Endodermal cell (in vitro differentiated cells): Measurements from ENCODE around the gene PCNX1. TPM values are rescaled to one million over a fixed set of nuclear protein-coding genes. Genes with fewer than 3 reads are reported as not detected.

Source experiments
- DNase-seq: peaks from one replicate; pipeline ENCODE4 v3.0.0-alpha.2; 2017
- H3K27ac ChIP-seq: 2 replicates; pipeline ENCODE4 v1.5.1; 2013; ENCODE audit warnings: mild to moderate bottlenecking, low read depth, low read length, moderate library complexity
- H3K27me3 ChIP-seq: 2 replicates; pipeline ENCODE4 v1.6.1; 2013; ENCODE audit warnings: mild to moderate bottlenecking, low read length, moderate library complexity; ENCODE audit not compliant: insufficient read depth, control insufficient read depth, poor library complexity, severe bottlenecking
- H3K36me3 ChIP-seq: 2 replicates; pipeline ENCODE4 v1.7.0; 2013; ENCODE audit warnings: mild to moderate bottlenecking, low read length, moderate library complexity; ENCODE audit not compliant: control insufficient read depth, insufficient read depth
- H3K4me1 ChIP-seq: one replicate; pipeline ENCODE4 v1.7.0; 2013; ENCODE audit warnings: low read length; ENCODE audit not compliant: control insufficient read depth, insufficient read depth
- H3K4me3 ChIP-seq: 2 replicates; pipeline ENCODE4 v1.5.1; 2013; ENCODE audit warnings: mild to moderate bottlenecking, low read length, moderate library complexity
- H3K9ac ChIP-seq: 2 replicates; pipeline ENCODE4 v1.6.1; 2013; ENCODE audit warnings: mild to moderate bottlenecking, low read length, moderate library complexity; ENCODE audit not compliant: poor library complexity, severe bottlenecking; ENCODE audit errors: extremely low read depth
- H3K9me3 ChIP-seq: 2 replicates; pipeline ENCODE4 v1.6.1; 2013; ENCODE audit warnings: mild to moderate bottlenecking, low read length, moderate library complexity; ENCODE audit not compliant: control insufficient read depth
- H3K27ac Mint-ChIP-seq: 2 replicates; pipeline ENCODE4 v1.8.0; 2020; ENCODE audit warnings: mixed read lengths
- H3K27me3 Mint-ChIP-seq: 2 replicates; pipeline ENCODE4 v1.8.0; 2021; ENCODE audit warnings: mild to moderate bottlenecking, mixed read lengths; ENCODE audit not compliant: insufficient read depth
- H3K36me3 Mint-ChIP-seq: 2 replicates; pipeline ENCODE4 v1.8.0; 2020; ENCODE audit warnings: low read depth, mixed read lengths
- H3K4me1 Mint-ChIP-seq: 2 replicates; pipeline ENCODE4 v1.8.0; 2020; ENCODE audit warnings: mixed read lengths
- H3K4me3 Mint-ChIP-seq: 2 replicates; pipeline ENCODE4 v1.8.0; 2020; ENCODE audit warnings: mild to moderate bottlenecking, moderate library complexity, mixed read lengths
- H3K9me3 Mint-ChIP-seq: 2 replicates; pipeline ENCODE4 v1.8.0; 2020; ENCODE audit warnings: mild to moderate bottlenecking, mixed read lengths
- WGBS, 2 experiments: methylation state at CpG; one replicate each; pipeline versions ENCODE4 v1.1.5 to v1.1.7; 2013; ENCODE audit warnings: missing lambda C conversion rate in 2 of 2, mixed read lengths in 1 of 2; ENCODE audit not compliant: insufficient coverage in 1 of 2, insufficient read length in 1 of 2; 5-methylcytosine and 5-hydroxymethylcytosine counted together
- total RNA-seq, 2 donors: library from RNA; stranded (reverse); fragmentation: NEBNext Ultra II Directional in 1 of 2; extraction: Animal tissue kit (Norgen Biotek cat#: 25700) in 1 of 2; gene quantifications; 2 replicates in 1 of 2; 3 replicates in 1 of 2; pipeline ENCODE4 v1.2.1, GENCODE V29; 2021
- TF ChIP-seq, protein P1 (sequence below): fragments of 200-600 bp; sonication (generic); conservative IDR thresholded peaks from 2 replicates; pipeline ENCODE4 v1.5.0; 2021; ENCODE audit warnings: antibody characterized with exemption, mild to moderate bottlenecking

PCNX1 gene
- total RNA-seq, 2 donors from 2014 or later = 68.2 TPM

GRCh38 chr14:70908935-70909641 lies 1.8 kb downstream of the PCNX1 start:
- H3K4me1 ChIP-seq = no peaks in the 10 kb centered on the region
- peak overlapping the region; percentile 68 for H3K27ac ChIP-seq

DNA sequence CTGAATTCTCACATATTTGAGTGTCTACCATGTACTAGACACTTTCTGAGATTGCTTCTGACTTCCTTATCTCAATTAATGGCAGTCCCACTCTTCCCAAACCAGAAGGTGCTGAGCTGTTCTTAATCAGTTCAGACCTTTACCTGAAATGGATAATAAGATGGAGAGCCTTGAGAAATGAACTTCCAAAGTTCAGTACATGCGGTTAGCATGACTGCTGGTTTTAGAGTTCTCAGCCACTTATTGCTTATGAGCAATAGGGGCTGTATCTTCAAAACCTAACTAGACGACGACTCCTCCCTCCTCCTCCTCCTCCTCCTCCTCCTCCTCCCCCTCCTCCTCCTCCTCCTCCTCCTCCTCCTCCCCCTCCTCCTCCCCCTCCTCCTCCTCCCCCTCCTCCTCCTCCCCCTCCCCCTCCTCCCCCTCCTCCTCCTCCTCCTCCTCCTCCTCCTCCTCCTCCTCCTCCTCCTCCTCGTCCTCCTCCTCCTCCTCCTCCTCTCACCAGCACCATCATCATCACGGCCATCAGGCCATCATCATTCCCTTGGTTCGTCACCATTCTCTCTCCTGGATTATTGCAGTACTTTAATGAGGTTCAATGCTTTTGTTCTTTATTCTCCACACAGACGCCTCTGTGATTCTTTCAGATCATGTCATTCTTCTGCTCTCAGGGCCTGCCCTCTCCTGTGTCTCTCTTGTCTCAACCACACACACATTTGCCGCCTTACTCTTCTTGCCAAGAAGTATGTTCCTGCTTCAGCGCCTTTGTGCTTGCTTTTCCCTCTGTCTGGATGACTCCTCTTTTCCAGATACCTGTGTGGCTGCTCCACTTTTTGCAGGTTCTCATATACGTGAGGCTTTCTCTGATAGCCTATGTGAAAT lies 2.7 kb downstream of the PCNX1 start:
- H3K36me3 Mint-ChIP-seq = peaks cover 1% of the 10 kb centered on the region
- H3K27me3 Mint-ChIP-seq = no peaks in the 10 kb centered on the region
- WGBS, 2 experiments = 79 to 88% methylated on average over 5 to 7 of the region's 10 CpGs
- H3K27me3 ChIP-seq = no peaks in the 10 kb centered on the region
- H3K4me1 Mint-ChIP-seq = peaks cover 29% of the 10 kb centered on the region
- H3K4me1 ChIP-seq = no peaks in the 10 kb centered on the region
- no peak overlapping the region for H3K9ac ChIP-seq
- peaks cover 1% of the 10 kb centered on the region for H3K9me3 Mint-ChIP-seq
- no peak for DNase-seq
- peak overlapping the region; percentile 56 for H3K27ac ChIP-seq
- TF ChIP-seq, protein P1, sequence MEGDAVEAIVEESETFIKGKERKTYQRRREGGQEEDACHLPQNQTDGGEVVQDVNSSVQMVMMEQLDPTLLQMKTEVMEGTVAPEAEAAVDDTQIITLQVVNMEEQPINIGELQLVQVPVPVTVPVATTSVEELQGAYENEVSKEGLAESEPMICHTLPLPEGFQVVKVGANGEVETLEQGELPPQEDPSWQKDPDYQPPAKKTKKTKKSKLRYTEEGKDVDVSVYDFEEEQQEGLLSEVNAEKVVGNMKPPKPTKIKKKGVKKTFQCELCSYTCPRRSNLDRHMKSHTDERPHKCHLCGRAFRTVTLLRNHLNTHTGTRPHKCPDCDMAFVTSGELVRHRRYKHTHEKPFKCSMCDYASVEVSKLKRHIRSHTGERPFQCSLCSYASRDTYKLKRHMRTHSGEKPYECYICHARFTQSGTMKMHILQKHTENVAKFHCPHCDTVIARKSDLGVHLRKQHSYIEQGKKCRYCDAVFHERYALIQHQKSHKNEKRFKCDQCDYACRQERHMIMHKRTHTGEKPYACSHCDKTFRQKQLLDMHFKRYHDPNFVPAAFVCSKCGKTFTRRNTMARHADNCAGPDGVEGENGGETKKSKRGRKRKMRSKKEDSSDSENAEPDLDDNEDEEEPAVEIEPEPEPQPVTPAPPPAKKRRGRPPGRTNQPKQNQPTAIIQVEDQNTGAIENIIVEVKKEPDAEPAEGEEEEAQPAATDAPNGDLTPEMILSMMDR = no peak
- H3K4me3 Mint-ChIP-seq = peak overlapping the region; percentile 89
- no peaks in the 10 kb centered on the region for H3K36me3 ChIP-seq
- no peaks in the 10 kb centered on the region for H3K9me3 ChIP-seq
- no peak overlapping the region for H3K27ac Mint-ChIP-seq
- peak overlapping the region; percentile 99 for H3K4me3 ChIP-seq

More at GRCh38 chr14:70908935-70909641, 1.8 kb downstream of the PCNX1 start:
- H3K9me3 Mint-ChIP-seq = peaks cover 1% of the 10 kb centered on the region
- peak overlapping the region; percentile 87 for H3K27ac Mint-ChIP-seq
- Histone ChIP-seq H3K9me3 (no peaks in the 10 kb centered on the region), H3K27me3 (no peaks in the 10 kb centered on the region), H3K4me3 (peak overlapping the region; percentile 99), H3K9ac (peak overlapping the region; percentile 78), H3K36me3 (no peaks in the 10 kb centered on the region)
- WGBS, 2 experiments = 27 to 47% methylated on average over 2 to 4 of the region's 4 CpGs
- H3K4me3 Mint-ChIP-seq = peak overlapping the region; percentile 89
- no peak for DNase-seq
- TF ChIP-seq, protein P1 = no peak
- no peaks in the 10 kb centered on the region for H3K27me3 Mint-ChIP-seq
- peaks cover 35% of the 10 kb centered on the region for H3K4me1 Mint-ChIP-seq
- H3K36me3 Mint-ChIP-seq = peaks cover 1% of the 10 kb centered on the region

DNA sequence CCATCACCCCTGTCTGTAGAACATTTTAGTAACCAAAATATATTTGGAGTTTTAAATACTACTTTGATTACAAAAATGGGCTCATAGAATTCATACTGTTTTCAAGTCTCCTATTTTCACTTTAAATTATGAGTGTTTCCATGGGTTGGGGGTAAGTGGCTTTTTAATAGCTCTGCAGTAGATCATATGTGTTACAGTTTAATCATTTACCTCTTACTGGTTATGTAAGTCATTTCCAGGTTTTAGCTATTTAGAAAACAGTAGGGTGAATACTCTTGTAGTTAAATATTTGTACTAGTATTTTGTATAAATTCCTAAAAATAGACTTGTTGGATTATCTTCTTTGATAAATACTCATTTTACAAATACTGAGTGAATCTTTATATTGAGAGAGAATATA lies 8.2 kb downstream of the PCNX1 start:
- H3K36me3 Mint-ChIP-seq = peaks cover 6% of the 10 kb centered on the region
- Histone ChIP-seq H3K9ac (no peak overlapping the region), H3K4me1 (no peaks in the 10 kb centered on the region), H3K36me3 (peaks cover 11% of the 10 kb centered on the region), H3K4me3 (no peak overlapping the region), H3K27me3 (no peaks in the 10 kb centered on the region), H3K9me3 (no peaks in the 10 kb centered on the region), H3K27ac (no peak overlapping the region)
- TF ChIP-seq, protein P1 = no peak
- peaks cover 18% of the 10 kb centered on the region for H3K4me1 Mint-ChIP-seq
- no peaks in the 10 kb centered on the region for H3K27me3 Mint-ChIP-seq
- no peak overlapping the region for H3K4me3 Mint-ChIP-seq
- DNase-seq = no peak
- H3K27ac Mint-ChIP-seq = no peak overlapping the region
- H3K9me3 Mint-ChIP-seq = no peaks in the 10 kb centered on the region
